HG02623 (cell line): ENCODE measurements around the gene ZFAND3.
"Not testable (repeated sequence)": the region's sequence is repeated elsewhere in the genome, so short reads cannot be mapped to it uniquely, and the experiment has no call there.

Experiments used
- ATAC-seq: cut with Tn5 transposase; IDR thresholded peaks from one replicate; pipeline ENCODE4 v1.9.1; 2021; ENCODE audit warnings: moderate library complexity; ENCODE audit not compliant: unreplicated experiment

ZFAND3 gene

DNA sequence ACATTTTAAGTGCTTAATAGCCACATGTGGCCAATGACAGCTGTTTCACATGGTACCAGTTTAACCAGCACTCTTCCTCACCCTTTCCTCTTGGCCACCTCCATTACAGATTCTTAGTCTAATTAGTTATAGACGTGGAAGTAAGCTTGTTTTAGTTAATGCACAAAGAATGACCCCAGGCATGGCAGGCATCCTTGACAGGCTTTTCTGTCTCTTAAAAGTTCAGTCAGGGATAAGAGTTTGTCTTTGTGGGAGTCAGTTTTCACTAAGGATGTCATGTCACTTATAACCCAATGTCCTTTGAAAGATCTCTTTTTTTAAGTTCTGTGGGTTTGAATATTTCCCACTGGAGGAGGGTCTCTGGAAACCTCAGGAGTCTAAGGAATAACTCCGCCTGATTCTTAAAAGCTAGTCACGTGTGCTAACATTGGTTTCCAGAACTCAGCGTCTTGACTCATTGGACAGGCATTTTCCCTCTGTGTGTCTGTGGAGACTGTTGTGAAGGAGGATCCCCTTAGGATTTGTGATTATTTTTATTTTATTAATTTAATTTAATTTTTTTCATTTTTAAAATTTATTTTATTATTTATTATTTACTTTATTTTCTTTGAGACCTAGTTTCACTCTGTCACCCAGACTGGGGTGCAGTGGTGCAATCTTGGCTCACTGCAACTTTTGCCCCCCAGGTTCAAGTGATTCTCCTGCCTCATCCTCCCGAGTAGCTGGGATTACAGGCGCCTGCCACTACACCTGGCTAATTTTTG is 171.4 kb downstream of the ZFAND3 start:
- no peak for ATAC-seq

DNA sequence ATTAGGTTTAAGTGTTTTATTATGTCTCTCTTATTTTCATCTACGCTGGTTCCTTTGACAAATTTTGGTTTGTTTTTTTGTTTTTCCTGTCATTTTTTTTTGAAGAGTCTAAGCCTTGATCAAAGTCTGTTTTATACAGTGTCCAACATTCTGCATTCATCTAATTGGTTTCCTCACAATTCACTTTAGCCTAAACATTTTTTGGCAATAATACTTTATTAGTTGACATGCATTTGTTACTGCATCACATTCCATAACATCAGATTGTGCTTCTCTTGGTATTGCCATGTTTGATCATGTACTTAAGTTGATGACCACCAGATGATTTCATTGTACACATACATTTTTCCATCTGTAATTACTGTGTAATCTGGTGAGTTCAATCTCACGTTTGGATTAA is 173.2 kb downstream of the ZFAND3 start:
- no peak for ATAC-seq

DNA sequence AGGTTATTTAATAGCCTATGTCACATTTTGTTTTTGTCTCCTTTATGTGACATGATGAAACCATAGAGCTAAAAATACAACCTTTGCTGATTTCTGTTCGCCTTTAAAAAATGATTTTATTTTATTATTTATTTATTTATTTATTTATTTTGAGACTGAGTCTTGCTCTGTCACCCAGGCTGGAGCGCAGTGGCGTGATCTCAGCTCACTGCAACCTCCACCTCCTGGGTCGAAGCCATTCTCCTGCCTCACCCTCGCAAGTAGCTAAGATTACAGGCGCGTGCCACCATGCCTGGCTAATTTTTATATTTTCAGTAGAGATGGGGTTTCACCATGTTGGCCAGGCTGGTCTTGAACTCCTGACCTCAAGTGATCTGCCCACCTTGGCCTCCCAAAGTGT is 173.7 kb downstream of the ZFAND3 start:
- not testable (repeated sequence) for ATAC-seq

DNA sequence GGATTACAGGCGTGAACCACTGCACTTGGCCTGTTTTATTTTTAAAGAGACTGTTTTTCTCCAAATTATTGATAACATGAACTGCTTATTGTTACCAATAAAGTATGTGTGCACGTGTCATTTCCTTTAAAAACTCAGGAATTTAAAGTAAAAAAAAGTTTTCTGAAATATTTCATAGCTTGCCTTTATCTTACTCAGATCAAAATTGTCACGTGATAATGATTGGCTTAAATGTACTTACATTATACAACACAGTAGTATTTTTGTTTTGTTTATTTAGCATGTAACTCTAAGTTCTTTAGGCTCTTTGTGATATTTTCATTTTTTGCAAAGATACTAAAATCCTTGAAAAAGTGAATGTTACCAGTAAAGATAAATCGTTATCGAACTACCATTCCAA is 174.1 kb downstream of the ZFAND3 start:
- no peak for ATAC-seq

DNA sequence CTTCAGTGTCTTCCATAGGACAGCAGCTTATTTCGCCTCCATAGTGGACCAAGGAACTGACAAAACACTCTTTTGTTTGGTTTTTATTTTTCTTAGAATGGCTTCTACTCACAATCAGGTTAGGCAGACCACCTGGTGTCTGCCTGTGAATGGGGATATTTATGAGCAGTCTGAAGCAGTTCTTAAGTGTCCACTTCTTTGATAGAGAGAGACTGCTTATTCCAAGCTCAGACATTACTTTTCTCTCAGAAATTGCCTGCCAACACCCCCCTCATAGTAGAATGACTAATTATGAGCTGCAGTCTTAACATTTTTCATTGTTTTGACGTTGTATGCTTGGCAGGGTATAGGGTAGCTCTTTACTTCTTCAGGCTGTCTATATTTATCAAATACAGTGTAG is 174.7 kb downstream of the ZFAND3 start:
- ATAC-seq = no peak

DNA sequence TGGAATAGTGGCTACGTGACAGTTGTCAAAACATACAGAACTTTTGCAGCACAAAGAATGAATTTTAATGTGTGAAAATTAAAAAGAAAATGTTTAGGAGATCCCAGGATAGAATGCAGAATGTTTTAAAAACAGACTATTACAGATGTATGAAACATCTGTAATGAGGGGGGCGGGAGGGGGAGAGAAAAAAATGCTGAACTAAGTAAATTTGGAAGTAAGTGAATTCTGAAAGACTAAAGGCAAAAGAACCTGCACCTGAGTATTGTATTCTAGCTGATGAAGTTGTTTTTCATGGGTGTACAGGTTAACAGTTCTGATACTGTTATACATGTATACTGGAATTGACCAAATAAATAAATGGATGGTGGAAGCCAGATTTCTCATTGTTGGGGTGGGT is 178.8 kb downstream of the ZFAND3 start:
- no peak for ATAC-seq

DNA sequence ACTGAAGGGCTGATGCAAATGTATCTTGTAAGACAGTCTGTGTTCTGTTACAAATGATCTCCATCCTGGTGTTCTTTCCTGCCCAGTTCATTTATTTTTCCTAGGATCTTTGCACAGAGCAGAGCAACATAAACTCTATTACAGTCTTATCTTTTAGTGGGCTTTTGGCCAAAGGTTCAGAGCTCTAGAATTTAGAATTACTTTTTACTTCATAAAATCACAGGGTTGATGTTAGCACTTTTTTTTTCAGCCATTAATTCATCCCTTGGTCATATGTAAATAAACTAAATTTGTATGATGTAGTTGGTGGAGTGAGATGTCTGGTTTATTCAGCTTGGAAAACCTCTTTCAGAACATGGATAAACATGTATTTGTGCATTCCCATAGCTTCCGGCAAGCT is 181.9 kb downstream of the ZFAND3 start:
- no peak for ATAC-seq

DNA sequence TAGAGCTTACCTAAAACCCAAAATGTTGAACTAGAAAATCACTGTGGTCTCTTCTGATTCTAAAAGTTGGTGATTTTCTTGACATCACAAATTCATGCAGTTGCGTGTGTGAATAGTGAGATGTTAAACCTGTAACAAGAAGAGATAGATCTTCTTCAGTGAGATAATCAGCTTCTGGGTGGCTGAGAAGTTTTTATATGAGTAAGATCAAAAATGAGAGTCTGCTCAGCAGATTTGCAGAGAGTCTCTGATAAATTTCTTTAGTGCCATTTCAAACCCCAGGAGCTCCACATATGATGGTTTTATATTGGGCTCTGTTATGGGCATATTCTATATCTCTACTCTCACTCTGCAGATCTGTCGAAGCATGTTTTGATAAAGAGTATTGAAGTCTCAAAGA is 185.4 kb downstream of the ZFAND3 start:
- ATAC-seq = no peak

DNA sequence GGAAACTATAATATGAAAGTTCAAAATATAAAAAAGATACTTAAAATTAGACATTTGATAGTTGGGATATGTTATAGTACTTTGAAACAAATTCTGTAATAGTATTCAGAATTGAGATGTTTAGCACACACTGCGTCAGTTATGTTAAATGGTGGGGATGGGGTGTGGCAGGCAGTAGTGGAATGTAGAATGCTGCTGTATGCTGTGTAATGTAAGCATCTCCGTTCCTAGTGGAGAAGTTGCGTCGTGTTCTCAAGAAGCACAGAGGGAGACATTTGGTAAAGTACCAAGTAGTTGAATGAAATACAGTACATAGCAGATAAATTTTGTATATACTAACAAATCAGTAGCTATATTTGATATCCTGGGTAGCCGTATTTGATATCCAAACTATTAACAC is 192.4 kb downstream of the ZFAND3 start:
- no peak for ATAC-seq

DNA sequence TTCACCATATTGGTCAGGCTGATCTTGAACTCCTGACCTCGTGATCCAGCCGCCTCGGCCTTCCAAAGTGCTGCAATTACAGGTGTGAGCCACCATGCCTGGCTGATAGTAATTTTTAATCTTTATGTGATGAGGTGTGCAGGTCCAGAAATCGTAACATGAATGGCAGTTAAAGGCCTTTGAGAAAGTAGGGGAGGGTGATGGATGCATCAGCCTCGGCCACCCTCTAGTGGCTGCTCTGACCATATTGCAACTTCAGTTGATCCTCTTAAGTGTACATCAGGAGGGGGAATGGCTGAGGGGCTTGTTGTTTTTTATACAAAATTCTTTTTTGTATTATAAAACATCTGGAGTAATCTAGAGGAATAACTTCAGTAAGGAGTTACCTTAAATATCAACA is 193.0 kb downstream of the ZFAND3 start:
- ATAC-seq = no peak

DNA sequence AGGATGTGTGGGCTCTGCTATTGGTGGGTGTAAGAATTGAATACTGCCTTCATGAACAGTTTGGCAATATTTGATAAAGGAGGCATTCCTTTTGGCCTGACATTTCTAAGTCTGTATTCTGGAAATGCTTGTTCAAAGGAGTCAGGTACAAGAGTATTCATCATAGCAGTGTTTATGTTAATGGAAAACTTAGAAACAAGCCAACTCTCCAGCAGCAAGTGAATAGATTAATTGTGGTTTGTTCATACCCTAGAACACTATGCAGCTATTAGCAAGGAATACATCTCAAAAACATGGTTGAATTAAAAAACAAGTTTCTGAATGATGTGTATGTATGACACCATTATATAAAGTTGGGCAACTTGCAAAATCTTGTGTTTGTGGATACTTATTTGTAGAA is 195.8 kb downstream of the ZFAND3 start:
- no peak for ATAC-seq

DNA sequence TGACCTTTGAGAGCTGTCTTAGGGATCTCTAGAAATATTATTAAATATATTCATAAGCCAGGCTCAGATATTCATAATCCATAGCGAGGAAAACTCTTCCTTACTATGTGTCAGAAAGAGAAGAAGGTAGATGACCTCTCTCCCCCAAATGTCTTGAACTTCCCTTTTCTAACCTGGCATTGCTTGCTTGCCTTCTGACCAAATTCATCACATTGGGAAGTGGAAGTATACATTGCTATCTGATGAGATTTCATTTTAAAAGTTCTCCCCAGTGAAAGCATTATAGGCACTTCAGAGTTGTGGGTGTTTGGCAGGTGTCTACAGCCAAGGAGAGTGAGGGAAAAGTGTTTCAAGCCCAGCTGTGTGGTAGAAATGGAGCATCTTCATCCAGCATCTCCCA is 197.3 kb downstream of the ZFAND3 start:
- no peak for ATAC-seq

DNA sequence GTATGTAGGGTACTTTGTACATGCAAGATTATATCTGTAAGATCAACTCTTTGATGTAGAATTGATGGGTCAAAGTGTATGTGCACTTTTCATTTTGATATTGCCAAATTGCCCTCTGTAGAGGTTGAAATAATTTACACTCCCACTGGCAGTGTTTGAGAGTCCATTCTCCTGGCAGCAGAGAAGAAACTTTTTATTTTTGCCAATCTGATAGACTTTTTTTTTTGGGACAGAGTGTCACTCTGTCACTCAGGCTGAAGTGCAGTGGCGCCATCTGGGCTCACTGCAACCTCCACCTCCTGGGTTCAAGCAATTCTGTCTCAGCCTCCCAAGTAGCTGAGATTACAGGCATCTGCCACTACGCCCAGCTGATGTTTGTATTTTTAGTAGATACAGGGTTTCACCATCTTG is 199.2 kb downstream of the ZFAND3 start:
- no peak for ATAC-seq

DNA sequence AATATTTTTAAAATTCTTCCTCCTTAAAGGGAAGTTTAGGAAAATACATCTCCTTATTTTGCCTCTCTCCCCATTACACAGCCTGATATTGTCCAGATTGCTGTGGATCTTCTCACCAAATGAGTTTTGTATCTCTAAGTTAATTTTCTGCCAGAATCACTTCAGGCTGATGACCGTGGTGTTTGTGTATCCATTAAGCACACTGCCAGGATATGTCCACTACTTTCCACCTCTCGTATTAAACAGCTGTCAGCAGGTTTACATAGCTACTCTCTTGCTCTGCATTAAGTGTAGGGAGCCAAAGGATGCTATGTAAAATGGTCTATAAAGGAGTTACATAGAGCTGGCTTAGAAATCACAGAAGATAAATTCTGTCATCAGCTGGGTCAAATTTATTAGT is 201.1 kb downstream of the ZFAND3 start:
- ATAC-seq = no peak

DNA sequence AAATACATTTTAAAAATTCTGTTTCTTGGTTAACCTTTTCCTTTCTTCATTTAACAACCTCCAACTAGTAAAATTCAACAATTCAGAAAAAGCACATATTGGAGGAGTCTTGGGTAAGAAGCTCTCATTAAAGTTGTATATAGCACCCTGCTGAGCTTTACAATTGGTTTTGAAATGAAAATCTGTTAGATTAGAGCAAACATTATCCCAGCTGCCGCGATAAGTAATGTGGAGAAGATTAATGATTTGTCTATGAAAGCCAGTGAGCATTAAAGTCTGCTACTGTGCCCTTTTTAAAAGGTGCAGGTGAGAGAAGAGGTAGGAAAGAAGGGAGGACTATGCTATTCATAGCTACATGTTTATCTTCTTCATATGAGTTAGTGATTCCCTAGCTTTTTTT is 201.5 kb downstream of the ZFAND3 start:
- no peak for ATAC-seq

DNA sequence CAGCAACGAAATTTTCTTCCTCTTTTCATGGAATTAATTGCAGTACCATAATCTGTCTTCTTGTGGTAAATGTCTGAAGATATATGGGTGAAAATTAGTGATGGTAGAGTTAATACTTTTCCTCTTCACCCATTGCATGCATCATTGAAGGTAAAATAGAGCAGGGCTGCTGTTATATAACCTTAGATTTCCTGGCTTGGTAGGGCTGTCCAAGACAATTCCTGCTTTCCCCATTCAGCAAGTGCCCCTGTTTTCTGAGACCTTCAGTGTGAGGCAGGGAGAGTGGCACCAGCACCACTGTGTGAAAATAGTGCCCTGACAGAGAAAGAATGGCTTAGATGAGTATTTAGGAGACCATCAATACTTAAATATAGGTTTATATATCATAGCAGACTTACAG is 202.0 kb downstream of the ZFAND3 start:
- ATAC-seq = no peak

DNA sequence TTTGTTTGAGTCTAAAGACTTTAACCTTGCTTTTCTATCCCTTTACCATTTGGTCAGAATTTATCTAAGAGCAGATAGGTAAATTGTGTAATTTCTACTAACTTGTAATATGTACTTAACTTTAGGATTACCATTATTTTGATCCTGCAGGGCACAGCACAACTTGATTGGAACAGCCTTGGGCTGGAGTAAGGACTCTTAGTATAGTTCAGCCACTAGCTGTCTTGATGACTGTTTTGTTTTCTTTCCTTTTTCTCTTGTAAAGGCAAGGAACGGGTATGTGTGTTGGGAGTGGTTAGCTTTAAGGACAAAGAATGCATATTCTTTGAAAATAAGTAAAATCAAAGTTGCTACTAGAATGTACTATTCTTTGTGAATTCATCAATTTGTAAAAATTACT is 203.2 kb downstream of the ZFAND3 start:
- no peak for ATAC-seq

DNA sequence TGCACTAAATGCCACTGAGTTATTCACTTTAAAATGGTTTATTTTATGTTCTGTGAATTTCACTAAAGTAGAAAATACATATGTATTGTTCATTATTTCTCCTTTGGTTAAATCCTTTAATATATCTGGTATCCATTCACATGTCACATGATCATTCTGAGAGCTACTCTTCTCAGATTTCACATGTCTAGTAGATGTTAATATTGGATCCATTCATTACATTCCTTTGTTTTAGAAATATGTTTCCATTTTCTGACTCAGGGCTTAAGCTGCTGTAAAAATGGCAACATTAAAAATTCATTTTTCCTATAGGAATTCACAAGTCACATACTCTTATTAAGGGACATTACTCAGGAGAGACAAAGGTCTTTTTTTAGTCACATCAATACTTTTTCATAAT is 205.4 kb downstream of the ZFAND3 start:
- no peak for ATAC-seq

DNA sequence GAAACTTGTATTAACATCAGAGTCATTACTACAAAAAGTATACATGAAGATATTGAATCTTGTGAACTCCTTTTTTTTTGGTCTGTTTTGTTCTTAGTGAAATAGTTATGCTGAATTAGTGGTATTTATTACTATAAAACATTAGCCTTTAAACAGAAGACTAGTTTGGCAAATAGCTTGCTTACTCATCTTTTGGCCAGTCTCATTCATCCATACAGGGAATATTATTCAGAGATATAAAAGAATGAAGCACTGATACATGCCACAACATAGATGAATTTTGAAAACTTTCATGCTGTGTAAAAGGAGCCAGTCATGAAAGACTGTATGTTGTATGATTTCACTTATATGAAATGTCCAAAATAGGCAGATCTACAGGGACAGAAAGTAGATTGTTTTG is 205.9 kb downstream of the ZFAND3 start:
- no peak for ATAC-seq

DNA sequence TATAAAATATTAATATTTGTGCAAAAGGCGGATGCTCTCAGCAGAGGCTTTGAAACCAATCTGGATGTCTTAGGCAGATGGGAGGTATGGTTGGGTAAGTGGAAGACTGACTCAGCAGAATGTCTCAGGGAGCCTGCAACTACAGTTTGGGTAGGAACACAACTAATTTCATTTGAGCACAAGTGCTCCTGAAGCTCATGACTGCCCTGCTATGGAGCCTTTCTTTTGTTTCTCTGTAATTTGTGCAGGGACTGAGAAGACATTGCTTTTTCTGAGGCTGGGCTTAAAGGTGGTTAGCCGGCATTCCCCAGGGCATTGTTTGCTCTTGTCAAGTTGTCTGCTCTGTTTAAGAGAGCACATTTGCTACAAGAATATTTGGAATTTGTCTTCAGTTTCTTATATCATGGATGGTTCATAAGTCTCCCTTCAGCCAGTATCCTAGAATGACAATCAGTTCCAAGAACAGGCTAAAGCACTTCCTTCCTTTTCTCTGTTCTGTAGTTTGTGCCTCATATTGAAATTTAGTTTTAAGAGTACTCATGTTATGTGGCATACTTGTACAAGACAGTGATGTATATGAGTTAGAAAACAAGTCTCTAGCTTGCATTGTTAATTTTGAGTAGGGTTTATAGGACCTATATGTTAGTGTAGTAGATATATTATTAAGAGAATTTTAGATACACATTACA is 208.3 kb downstream of the ZFAND3 start:
- ATAC-seq = no peak

DNA sequence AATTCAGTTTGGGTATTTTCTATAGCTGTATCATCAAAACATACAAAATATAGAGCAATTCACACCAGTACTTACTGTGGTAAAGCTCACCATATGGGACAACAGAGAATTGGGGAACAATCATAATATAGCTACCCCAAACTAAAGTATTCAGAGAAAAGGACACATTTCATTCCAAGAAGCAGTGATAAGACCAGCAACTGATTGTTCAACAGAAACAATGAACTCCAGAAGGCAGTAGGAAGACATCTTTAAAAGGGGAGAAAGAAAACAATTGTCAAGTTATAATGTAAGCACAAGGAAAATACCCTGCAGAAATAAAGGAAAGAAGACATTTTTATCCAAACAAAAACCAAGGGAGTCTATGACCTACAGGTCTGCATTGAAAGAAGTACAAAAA is 210.9 kb downstream of the ZFAND3 start:
- ATAC-seq = no peak

DNA sequence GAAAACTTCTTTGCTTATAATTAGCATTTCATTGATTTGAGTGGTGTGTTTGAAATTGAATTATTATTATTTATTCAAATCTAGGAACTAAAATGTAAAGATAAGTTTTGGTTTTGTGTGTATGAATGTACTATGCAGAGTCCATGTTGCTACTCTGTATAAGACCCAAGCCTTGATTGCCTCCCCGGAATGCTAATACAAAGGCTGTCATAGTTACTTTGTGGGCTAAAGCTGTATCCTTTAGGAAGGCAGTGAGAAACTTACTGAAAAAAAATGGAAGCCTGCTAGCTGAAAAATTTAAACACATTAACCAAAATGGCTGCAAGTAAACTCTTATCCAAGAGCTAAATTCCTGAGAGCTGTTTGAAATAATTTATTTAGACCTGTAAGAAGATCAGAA is 213.3 kb downstream of the ZFAND3 start:
- ATAC-seq = no peak
